HepG2 (cell line): ENCODE measurements around the gene DLAT. TPM values are rescaled to one million over a fixed set of nuclear protein-coding genes. Genes with fewer than 3 reads are reported as not detected.
A peak's percentile ranks its signal among the peaks of the same experiment; 100 is the strongest.

Experiments used
- ATM ChIP-seq: fragments of 450-650 bp; IDR thresholded peaks from 2 replicates; pipeline ENCODE4 v1.7.1; 2017; ENCODE audit warnings: mild to moderate bottlenecking, borderline replicate concordance
- BHLHE40 ChIP-seq: IDR thresholded peaks from 2 replicates; pipeline ENCODE4 v1.6.1; 2011; ENCODE audit warnings: low read length, improper control_type of control experiment
- GATAD1 ChIP-seq: IDR thresholded peaks from 2 replicates; pipeline ENCODE4 v1.6.1; 2016; ENCODE audit warnings: missing genetic modification reagents, missing compliant biosample characterization
- HINFP ChIP-seq: sonication (generic); formaldehyde crosslinking; IDR thresholded peaks from 2 replicates; pipeline ENCODE4 v1.4.0; 2020; ENCODE audit warnings: low read depth, mild to moderate bottlenecking, missing genetic modification reagents
- HNF1B ChIP-seq: sonication (generic); formaldehyde crosslinking; IDR thresholded peaks from 2 replicates; pipeline ENCODE4 v1.5.1; 2020; ENCODE audit warnings: mild to moderate bottlenecking, moderate library complexity, missing genetic modification reagents
- KLF12 ChIP-seq: sonication (generic); formaldehyde crosslinking; IDR thresholded peaks from 2 replicates; pipeline ENCODE4 v1.4.0; 2020; ENCODE audit warnings: missing genetic modification reagents, borderline replicate concordance
- MED1 ChIP-seq: sonication (generic); formaldehyde crosslinking; IDR thresholded peaks from 2 replicates; pipeline ENCODE4 v1.4.0; 2020; ENCODE audit warnings: missing genetic modification reagents
- NFYC ChIP-seq: IDR thresholded peaks from 2 replicates; pipeline ENCODE4 v1.6.1; 2016; ENCODE audit warnings: missing genetic modification reagents, missing compliant biosample characterization
- NKX3-1 ChIP-seq: sonication (generic); formaldehyde crosslinking; IDR thresholded peaks from 2 replicates; pipeline ENCODE4 v1.5.0; 2020; ENCODE audit warnings: missing genetic modification reagents
- PHF21A ChIP-seq: sonication (generic); formaldehyde crosslinking; IDR thresholded peaks from 2 replicates; pipeline ENCODE4 v1.5.0; 2020; ENCODE audit warnings: mild to moderate bottlenecking, missing genetic modification reagents
- SMAD9 ChIP-seq: sonication (generic); formaldehyde crosslinking; IDR thresholded peaks from 2 replicates; pipeline ENCODE4 v1.5.1; 2020; ENCODE audit warnings: mild to moderate bottlenecking, missing genetic modification reagents
- SMARCE1 ChIP-seq: fragments of 450-650 bp; IDR thresholded peaks from 2 replicates; pipeline ENCODE4 v1.6.1; 2017; ENCODE audit warnings: borderline replicate concordance
- TEAD2 ChIP-seq: sonication (generic); formaldehyde crosslinking; IDR thresholded peaks from 2 replicates; pipeline ENCODE4 v1.9.0; 2021; ENCODE audit warnings: missing genetic modification reagents
- THAP9 ChIP-seq: sonication (generic); formaldehyde crosslinking; IDR thresholded peaks from 2 replicates; pipeline ENCODE4; 2020; ENCODE audit warnings: missing genetic modification reagents, mild to moderate bottlenecking, borderline replicate concordance
- XRCC5 ChIP-seq: fragments of 200-400 bp; formaldehyde crosslinking; optimal IDR thresholded peaks from 2 replicates; pipeline ENCODE3; 2017; ENCODE audit warnings: mild to moderate bottlenecking, low read length
- YEATS4 ChIP-seq: sonication (generic); formaldehyde crosslinking; IDR thresholded peaks from 2 replicates; pipeline ENCODE4 v1.4.0; 2020; ENCODE audit warnings: missing genetic modification reagents, borderline replicate concordance
- ZFYVE20 ChIP-seq: sonication (generic); formaldehyde crosslinking; IDR thresholded peaks from 2 replicates; pipeline ENCODE4 v1.8.0; 2023; ENCODE audit warnings: low read depth, mild to moderate bottlenecking, moderate library complexity, missing genetic modification reagents, borderline replicate concordance
- ZMYM4 ChIP-seq: sonication (generic); formaldehyde crosslinking; IDR thresholded peaks from 2 replicates; pipeline ENCODE4 v1.8.1; 2023; ENCODE audit warnings: mild to moderate bottlenecking, missing genetic modification reagents
- ZNF260 ChIP-seq: sonication (generic); formaldehyde crosslinking; IDR thresholded peaks from 2 replicates; pipeline ENCODE4 v1.4.0; 2020; ENCODE audit warnings: missing genetic modification reagents, low read depth, mild to moderate bottlenecking, borderline replicate concordance
- ZNF331 ChIP-seq: sonication (generic); formaldehyde crosslinking; IDR thresholded peaks from 2 replicates; pipeline ENCODE4 v1.4.0; 2020; ENCODE audit warnings: missing genetic modification reagents
- ZNF343 ChIP-seq: sonication (generic); formaldehyde crosslinking; IDR thresholded peaks from 2 replicates; pipeline ENCODE4 v1.4.0; 2020; ENCODE audit warnings: mild to moderate bottlenecking, missing genetic modification reagents
- ZNF775 ChIP-seq: sonication (generic); formaldehyde crosslinking; IDR thresholded peaks from 2 replicates; pipeline ENCODE4 v1.4.0; 2020; ENCODE audit warnings: missing genetic modification reagents, mild to moderate bottlenecking, moderate library complexity, borderline replicate concordance
- ZNF788 ChIP-seq: sonication (generic); formaldehyde crosslinking; IDR thresholded peaks from 2 replicates; pipeline ENCODE4 v1.5.0; 2020; ENCODE audit warnings: mild to moderate bottlenecking, missing genetic modification reagents, borderline replicate concordance
- ZSCAN31 ChIP-seq: sonication (generic); formaldehyde crosslinking; IDR thresholded peaks from 2 replicates; pipeline ENCODE4 v1.5.0; 2020; ENCODE audit warnings: low read depth, mild to moderate bottlenecking, missing genetic modification reagents
- polyA plus RNA-seq, 8 experiments: library from polyadenylated mRNA; depleted of rRNA in 3 of 8; stranded (reverse) in 7 of 8; unstranded in 1 of 8; fragments of >200 nt; fragmentation: Illumina TruSeq in 4 of 8; extraction: Trizol in 4 of 8; gene quantifications; 2 replicates each; pipeline versions ENCODE4 v1.2.1 to v1.2.3, GENCODE V29; 2011 to 2016; ENCODE audit warnings: low read depth in 4 of 8, missing spikeins in 1 of 8, mixed read lengths in 1 of 8; ENCODE audit not compliant: insufficient read depth in 1 of 8
- total RNA-seq, 5 experiments: library from RNA; depleted of rRNA; stranded (reverse); fragments of >200 nt; fragmentation: Illumina TruSeq; extraction: Trizol; gene quantifications; 2 replicates each; pipeline ENCODE4 v1.2.3, GENCODE V29; 2016; ENCODE audit warnings: low read depth in 1 of 5

Gene DLAT
- total and polyA plus RNA-seq, 2 of the 13 experiments (the other 11 are each of a cell fraction or from before 2014, with no cell fraction given) = 26.4 to 62.2 TPM

GRCh38 chr11:112086422-112087191 is 61.4 kb downstream of the DLAT start, which contains the start of the genes SDHD and TIMM8B (continued):
- TF ChIP-seq THAP9 (CRISPR knock-in tag) (peak; percentile 98), BHLHE40 (no peak), ZMYM4 (CRISPR knock-in tag) (peak; percentile 92), ZFYVE20 (CRISPR knock-in tag) (no peak), SMAD9 (no peak; the same call in none of the 2 replicates), NFYC (CRISPR knock-in tag) (peak; percentile 46), HINFP (CRISPR knock-in tag) (no peak), YEATS4 (CRISPR knock-in tag) (peak; percentile 81; the same call in 1 of the 2 replicates), ZNF331 (CRISPR knock-in tag) (peak; percentile 87), KLF12 (CRISPR knock-in tag) (0 out of 2 replicates have a peak, but pooled peaks have one; percentile 24), ZNF260 (no peak), XRCC5 (peak; percentile 21), NKX3-1 (CRISPR knock-in tag) (peak; percentile 86), GATAD1 (CRISPR knock-in tag) (peak; percentile 98), HNF1B (CRISPR knock-in tag) (peak; percentile 80), ZSCAN31 (CRISPR knock-in tag) (peak; percentile 76; the same call in 1 of the 2 replicates), ZNF343 (CRISPR knock-in tag) (no peak), ZNF788 (CRISPR knock-in tag) (peak; percentile 83; the same call in 1 of the 2 replicates), PHF21A (CRISPR knock-in tag) (peak; percentile 37; the same call in 1 of the 2 replicates), ATM (no peak), SMARCE1 (no peak), MED1 (peak; percentile 63), TEAD2 (CRISPR knock-in tag) (no peak), ZNF775 (0 out of 2 replicates have a peak, but pooled peaks have one; percentile 65)
